HG03521 (cell line): ENCODE results near the gene ACE.
A peak's percentile ranks its signal among the peaks of the same experiment; 100 is the strongest.

ENCODE experiments used
- ATAC-seq: cut with Tn5 transposase; IDR thresholded peaks from one replicate; pipeline ENCODE4 v1.9.1; 2021; ENCODE audit warnings: mild to moderate bottlenecking, moderate library complexity; ENCODE audit not compliant: unreplicated experiment

Gene ACE

GRCh38 chr17:63474174-63474573 is 2.7 kb upstream of the ACE start:
- ATAC-seq = no peak

DNA sequence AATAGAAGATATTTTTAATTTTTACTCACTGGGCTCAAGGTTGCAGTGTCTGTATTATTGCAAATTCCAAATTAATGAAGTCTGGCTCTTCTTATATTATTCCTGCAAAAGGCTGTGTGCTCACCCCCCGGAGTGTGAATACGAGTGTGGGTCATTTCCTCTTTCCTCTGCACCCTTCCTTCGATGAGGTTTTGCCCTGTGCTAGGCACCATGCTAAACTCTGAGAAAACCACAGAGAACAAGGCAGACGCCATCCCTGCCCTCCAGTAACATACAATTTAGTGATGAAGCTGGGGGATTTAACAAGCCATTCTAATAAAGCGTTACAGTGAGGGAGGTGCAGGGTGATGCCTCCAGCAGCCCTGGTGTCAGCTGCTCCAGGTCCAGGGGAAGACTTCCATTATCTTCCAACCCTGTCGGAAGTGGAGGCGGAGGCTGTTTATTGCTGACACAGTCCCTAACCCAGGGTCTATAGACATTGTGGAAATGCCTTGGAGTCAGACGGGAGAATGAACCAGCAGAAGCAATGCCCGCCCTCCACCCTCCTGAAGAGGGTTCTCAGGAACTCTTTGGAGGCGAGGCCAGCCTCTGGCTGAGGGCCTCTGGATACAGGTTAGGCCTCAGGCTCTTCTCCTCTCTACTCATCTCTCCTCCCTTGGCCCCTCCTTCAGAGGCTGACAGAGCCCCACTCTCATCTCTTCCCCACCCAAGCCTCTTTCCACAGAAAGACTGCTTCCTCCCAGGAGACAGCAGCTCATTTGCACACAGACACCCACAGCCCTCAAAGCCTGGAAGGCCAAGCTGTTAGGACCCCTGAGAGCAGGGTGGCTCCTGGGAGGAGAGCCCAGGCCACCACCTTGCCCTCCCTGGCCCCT is 2.0 kb upstream of the ACE start:
- ATAC-seq = no peak

GRCh38 chr17:63475491-63476412 is 1.1 kb upstream of the ACE start:
- no peak for ATAC-seq

DNA sequence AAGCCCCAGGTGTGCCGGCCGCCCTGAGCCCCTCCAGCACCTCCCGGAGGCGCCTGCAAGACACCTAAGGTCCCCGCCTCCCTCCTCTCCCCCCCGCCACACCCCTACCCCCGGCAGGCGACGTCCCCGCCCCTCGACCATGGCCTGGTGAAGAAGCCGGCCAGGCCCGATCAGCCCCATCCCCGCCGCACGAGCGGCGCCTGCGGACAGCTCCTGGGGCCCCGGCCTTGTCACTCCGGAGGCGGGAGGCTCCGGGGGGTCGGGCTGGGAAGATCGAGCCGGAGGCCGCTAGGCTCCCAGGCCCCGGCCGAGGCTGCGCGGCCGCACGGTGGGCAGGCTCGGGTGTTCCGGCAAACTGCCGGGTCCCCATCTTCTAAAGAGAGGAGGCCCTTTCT is 405 bp upstream of the ACE start:
- no peak for ATAC-seq

GRCh38 chr17:63477480-63478440 is 899 bp downstream of the ACE start:
- no peak for ATAC-seq

DNA sequence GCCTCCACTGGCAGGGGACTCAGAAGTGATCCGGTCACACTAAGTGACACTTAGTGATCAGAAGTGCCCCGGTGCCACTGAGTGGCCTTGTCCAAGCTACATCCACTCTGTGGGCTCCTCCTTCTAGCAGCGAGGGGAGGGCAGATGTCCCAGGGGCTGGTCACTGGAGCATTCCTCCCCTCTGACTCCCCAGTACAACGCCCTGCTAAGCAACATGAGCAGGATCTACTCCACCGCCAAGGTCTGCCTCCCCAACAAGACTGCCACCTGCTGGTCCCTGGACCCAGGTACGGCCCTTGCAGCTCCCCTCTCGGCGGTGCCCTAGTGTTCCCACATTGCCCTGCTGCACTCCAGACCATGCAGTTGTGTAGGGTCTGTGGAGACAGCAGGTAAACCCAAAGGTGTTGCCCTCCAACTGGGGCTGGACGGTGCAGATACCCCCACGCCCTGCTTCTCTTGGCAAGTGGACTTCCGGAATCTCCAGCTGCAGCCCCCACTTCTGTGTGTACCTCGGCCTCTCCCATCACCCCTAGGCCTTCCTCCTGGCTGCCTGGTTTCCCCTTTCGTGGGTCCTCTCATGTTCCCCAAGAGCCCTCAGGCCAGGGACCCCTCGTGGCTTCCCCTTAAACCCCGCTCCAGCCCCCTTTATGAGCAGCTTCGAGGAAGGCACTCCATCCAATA is 2.1 kb downstream of the ACE start:
- peak; percentile 59 for ATAC-seq

- no peak for ATAC-seq
Observed at GRCh38 chr17:63479495-63480184, 2.8 kb downstream of the ACE start.

DNA sequence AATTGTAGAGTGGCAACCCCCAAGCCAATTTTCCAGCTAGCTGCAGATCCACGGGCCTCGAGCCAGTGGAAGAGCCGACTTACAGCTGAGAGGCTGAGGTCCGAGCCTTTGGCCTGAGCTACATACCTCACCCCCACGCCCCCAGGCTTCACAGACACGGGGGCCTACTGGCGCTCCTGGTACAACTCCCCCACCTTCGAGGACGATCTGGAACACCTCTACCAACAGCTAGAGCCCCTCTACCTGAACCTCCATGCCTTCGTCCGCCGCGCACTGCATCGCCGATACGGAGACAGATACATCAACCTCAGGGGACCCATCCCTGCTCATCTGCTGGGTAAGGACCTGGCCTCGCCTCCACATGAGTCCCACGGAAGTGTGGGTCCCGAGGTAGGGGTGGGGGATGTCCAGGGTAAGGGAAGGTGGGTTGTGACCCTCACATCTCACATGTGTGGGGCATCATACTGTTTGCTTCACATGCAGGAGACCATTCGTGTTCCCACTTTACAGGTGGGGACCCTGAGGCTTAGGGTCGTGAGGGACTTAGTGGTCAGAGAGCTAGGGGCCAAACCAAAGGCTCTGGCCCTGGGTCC is 3.4 kb downstream of the ACE start:
- ATAC-seq = no peak

GRCh38 chr17:63480826-63481487 is 4.1 kb downstream of the ACE start:
- no peak for ATAC-seq

- ATAC-seq = no peak
Observed at GRCh38 chr17:63481488-63481870, 4.6 kb downstream of the ACE start.

DNA sequence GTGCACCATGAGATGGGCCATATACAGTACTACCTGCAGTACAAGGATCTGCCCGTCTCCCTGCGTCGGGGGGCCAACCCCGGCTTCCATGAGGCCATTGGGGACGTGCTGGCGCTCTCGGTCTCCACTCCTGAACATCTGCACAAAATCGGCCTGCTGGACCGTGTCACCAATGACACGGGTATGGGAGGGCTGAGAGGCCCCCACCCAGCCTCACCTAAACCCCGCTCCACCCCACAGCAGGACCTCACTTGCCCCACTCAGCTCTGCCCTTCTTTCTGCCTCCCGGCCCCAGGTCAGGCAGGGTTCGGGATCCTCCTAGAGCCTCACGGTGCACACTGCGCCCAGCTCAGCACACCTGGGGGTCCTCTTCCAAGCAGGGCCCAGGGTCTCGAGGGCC is 5.6 kb downstream of the ACE start:
- no peak for ATAC-seq

DNA sequence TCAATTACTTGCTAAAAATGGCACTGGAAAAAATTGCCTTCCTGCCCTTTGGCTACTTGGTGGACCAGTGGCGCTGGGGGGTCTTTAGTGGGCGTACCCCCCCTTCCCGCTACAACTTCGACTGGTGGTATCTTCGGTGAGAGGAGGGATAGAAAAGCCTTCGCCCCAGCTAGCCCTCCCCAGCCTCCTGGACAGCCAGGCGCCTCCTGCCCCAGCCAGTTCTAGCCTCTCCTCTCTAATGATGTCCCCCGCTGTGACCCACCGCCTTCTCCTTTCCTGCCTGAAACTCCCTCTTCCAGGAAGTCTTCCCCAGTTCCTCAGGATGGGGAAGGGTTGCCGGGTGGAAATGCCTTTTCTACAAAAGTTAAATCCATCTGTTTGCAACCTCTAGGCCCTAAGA is 6.2 kb downstream of the ACE start:
- no peak for ATAC-seq

GRCh38 chr17:63483655-63484575 is 7.1 kb downstream of the ACE start:
- ATAC-seq = no peak

GRCh38 chr17:63486317-63487013 is 9.6 kb downstream of the ACE start:
- no peak for ATAC-seq

GRCh38 chr17:63487014-63487339 is 10.1 kb downstream of the ACE start:
- ATAC-seq = no peak

- no peak for ATAC-seq
Observed at GRCh38 chr17:63488851-63489250, 12.0 kb downstream of the ACE start.

GRCh38 chr17:63489291-63489690 is 12.4 kb downstream of the ACE start:
- ATAC-seq = no peak
